A549 (cell line): ENCODE measurements around the gene CA11. TPM values are rescaled to one million over a fixed set of nuclear protein-coding genes. Genes with fewer than 3 reads are reported as not detected.
A peak's percentile ranks its signal among the peaks of the same experiment; 100 is the strongest.

ENCODE experiments used
- CBX2 ChIP-seq: fragments of 200-600 bp; sonication (generic); IDR thresholded peaks from 2 replicates; pipeline ENCODE4 v1.6.1; 2016; ENCODE audit warnings: low read depth, mild to moderate bottlenecking, borderline replicate concordance
- EP300 ChIP-seq, 2 experiments: fragments of >200 bp; sonication (Bioruptor Twin); formaldehyde crosslinking; IDR thresholded peaks; 2 replicates in 1 of 2; 3 replicates in 1 of 2; pipeline ENCODE4 v1.6.1; 2016 to 2017
- ESRRA ChIP-seq: fragments of 150-350 bp; IDR thresholded peaks from 2 replicates; pipeline ENCODE4 v1.6.1; 2014; ENCODE audit warnings: mild to moderate bottlenecking, low read length, borderline replicate concordance
- FOSL2 ChIP-seq, 2 experiments: fragments of 450-650 bp in 1 of 2; fragments of >200 bp in 1 of 2; sonication (Bioruptor Twin) in 1 of 2; formaldehyde crosslinking; IDR thresholded peaks; 2 replicates each; pipeline versions ENCODE4 v1.5.0 to v1.6.1; 2016 to 2020; ENCODE audit warnings: mild to moderate bottlenecking in 1 of 2, moderate library complexity in 1 of 2
- FOXS1 ChIP-seq: fragments of 250-450 bp; sonication (Bioruptor Pico); IDR thresholded peaks from 2 replicates; pipeline ENCODE4 v1.5.0; 2020; ENCODE audit warnings: mild to moderate bottlenecking, moderate library complexity
- HOXA7 ChIP-seq: fragments of 250-450 bp; sonication (Bioruptor Pico); IDR thresholded peaks from 2 replicates; pipeline ENCODE4 v1.5.0; 2020; ENCODE audit warnings: mild to moderate bottlenecking, moderate library complexity
- JUNB ChIP-seq: fragments of >200 bp; sonication (Bioruptor Twin); formaldehyde crosslinking; IDR thresholded peaks from 2 replicates; pipeline ENCODE4 v1.6.1; 2016
- KDM5A ChIP-seq: fragments of 200-600 bp; sonication (generic); IDR thresholded peaks from 2 replicates; pipeline ENCODE4 v1.6.1; 2016; ENCODE audit warnings: antibody characterized with exemption, mild to moderate bottlenecking
- MAZ ChIP-seq: fragments of 150-350 bp; IDR thresholded peaks from 2 replicates; pipeline ENCODE4 v1.6.1; 2014; ENCODE audit warnings: antibody characterized with exemption, low read depth, low read length, borderline replicate concordance
- NFE2L2 ChIP-seq: fragments of 150-350 bp; conservative IDR thresholded peaks from 2 replicates; pipeline ENCODE4 v1.6.1; 2014; ENCODE audit warnings: low read length
- SMC3 ChIP-seq: fragments of >200 bp; sonication (Bioruptor Twin); formaldehyde crosslinking; IDR thresholded peaks from 3 replicates; pipeline ENCODE4 v1.6.1; 2018; ENCODE audit warnings: inconsistent platforms
- TFCP2L1 ChIP-seq: fragments of 250-450 bp; sonication (Bioruptor Pico); IDR thresholded peaks from 2 replicates; pipeline ENCODE4 v1.5.0; 2021; ENCODE audit warnings: mild to moderate bottlenecking
- TP53 ChIP-seq: fragments of 250-450 bp; sonication (Bioruptor Pico); IDR thresholded peaks from 2 replicates; pipeline ENCODE4 v1.5.0; 2021; ENCODE audit warnings: mild to moderate bottlenecking, moderate library complexity
- polyA plus RNA-seq, 4 experiments: library from polyadenylated mRNA; depleted of rRNA in 3 of 4; stranded (reverse); fragments of >200 nt; fragmentation: RNase III in 1 of 4; extraction: RNeasy Plus Mini Kit Qiagen cat#74134 plus additional on column Dnase treatment in 1 of 4; gene quantifications; 2 replicates in 3 of 4; 3 replicates in 1 of 4; pipeline ENCODE4 v1.2.3, GENCODE V29; 2011 to 2017
- TF ChIP-seq, protein P1 (sequence below): fragments of >200 bp; sonication (Bioruptor Twin); formaldehyde crosslinking; IDR thresholded peaks from 3 replicates; pipeline ENCODE4 v1.5.1; 2016
- TF ChIP-seq, protein P2 (sequence below): fragments of >200 bp; sonication (Bioruptor Twin); formaldehyde crosslinking; IDR thresholded peaks from 2 replicates; pipeline ENCODE4 v1.6.1; 2016
- TF ChIP-seq, protein P3 (sequence below): fragments of 200-600 bp; sonication (generic); IDR thresholded peaks from 2 replicates; pipeline ENCODE4 v1.6.1; 2016; ENCODE audit warnings: antibody characterized with exemption, mild to moderate bottlenecking, moderate library complexity
- TF ChIP-seq, protein P4 (sequence below): IDR thresholded peaks from 2 replicates; pipeline ENCODE4 v1.6.1; 2012
- TF ChIP-seq, protein P5 (sequence below): fragments of 250-450 bp; sonication (Bioruptor Pico); IDR thresholded peaks from 2 replicates; pipeline ENCODE4 v1.5.0; 2021; ENCODE audit warnings: mild to moderate bottlenecking, moderate library complexity, borderline replicate concordance

The CA11 gene
- polyA plus RNA-seq, 2 of the 4 experiments (the other 2 are of a cell fraction), result 9.8 to 21.0 TPM

DNA sequence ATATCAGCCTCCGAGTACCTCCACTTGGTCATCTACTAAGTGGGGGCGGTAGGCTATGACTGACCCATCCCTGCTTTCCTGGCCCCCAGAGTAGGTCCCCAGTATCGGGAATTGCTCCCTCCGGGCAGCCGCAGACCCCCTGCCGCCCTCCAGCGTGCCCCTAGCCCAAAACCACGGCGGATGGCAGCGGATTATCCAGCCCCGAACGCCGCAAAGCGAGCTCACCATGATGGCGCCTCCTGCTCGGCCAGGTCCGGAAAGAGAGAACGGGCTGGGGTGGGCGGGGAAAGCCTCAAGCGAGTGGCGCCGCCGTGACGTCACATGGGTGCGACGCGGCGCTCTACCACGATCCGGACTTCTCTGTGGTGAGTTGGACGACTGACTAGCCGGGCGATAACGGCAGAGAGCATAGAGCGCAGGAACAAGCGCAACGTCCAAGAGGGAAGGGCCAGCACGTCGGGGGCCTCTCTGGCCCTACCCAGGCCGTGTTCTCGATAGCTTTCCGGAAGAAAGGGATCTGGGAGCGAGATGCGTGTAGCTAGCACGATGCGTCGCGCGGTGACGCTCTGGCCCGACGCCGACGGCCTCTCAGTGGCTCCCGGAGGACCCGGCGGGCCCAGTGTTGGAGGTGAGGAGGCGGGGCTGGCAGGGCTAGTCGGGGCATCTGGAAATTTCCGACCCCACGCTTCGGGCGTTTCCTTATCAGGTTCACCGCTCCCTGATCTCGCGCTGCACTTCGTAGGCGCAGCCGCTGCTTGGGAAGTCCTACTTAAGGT is 26.9 kb downstream of the CA11 start, which contains the start of the genes RPL18 and SPHK2 (continued):
- TF ChIP-seq, protein P1, sequence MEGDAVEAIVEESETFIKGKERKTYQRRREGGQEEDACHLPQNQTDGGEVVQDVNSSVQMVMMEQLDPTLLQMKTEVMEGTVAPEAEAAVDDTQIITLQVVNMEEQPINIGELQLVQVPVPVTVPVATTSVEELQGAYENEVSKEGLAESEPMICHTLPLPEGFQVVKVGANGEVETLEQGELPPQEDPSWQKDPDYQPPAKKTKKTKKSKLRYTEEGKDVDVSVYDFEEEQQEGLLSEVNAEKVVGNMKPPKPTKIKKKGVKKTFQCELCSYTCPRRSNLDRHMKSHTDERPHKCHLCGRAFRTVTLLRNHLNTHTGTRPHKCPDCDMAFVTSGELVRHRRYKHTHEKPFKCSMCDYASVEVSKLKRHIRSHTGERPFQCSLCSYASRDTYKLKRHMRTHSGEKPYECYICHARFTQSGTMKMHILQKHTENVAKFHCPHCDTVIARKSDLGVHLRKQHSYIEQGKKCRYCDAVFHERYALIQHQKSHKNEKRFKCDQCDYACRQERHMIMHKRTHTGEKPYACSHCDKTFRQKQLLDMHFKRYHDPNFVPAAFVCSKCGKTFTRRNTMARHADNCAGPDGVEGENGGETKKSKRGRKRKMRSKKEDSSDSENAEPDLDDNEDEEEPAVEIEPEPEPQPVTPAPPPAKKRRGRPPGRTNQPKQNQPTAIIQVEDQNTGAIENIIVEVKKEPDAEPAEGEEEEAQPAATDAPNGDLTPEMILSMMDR, result no peak
- TF ChIP-seq HOXA7 (CRISPR knock-in tag) (no peak), SMC3 (no peak), FOSL2 (IDR thresholded peaks at IDR 0.05) (0 out of 2 replicates have a peak, but pooled peaks have one; percentile 13), FOSL2 (CRISPR knock-in tag; IDR thresholded peaks at IDR 0.05) (peak; percentile 62), JUNB (no peak), CBX2 (no peak), TFCP2L1 (CRISPR knock-in tag) (peak; percentile 76; the same call in 1 of the 2 replicates), ESRRA (no peak), KDM5A (0 out of 2 replicates have a peak, but pooled peaks have one; percentile 30), TP53 (CRISPR knock-in tag) (no peak), NFE2L2 (no peak), MAZ (peak; percentile 28; the same call in 1 of the 2 replicates), EP300 (IDR thresholded peaks at IDR 0.05) (peak in 1 of 2 experiments; percentile 34; a peak in 2 of 5 replicates), FOXS1 (CRISPR knock-in tag) (no peak)
- TF ChIP-seq, protein P2, sequence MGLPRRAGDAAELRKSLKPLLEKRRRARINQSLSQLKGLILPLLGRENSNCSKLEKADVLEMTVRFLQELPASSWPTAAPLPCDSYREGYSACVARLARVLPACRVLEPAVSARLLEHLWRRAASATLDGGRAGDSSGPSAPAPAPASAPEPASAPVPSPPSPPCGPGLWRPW, result no peak
- TF ChIP-seq, protein P3, sequence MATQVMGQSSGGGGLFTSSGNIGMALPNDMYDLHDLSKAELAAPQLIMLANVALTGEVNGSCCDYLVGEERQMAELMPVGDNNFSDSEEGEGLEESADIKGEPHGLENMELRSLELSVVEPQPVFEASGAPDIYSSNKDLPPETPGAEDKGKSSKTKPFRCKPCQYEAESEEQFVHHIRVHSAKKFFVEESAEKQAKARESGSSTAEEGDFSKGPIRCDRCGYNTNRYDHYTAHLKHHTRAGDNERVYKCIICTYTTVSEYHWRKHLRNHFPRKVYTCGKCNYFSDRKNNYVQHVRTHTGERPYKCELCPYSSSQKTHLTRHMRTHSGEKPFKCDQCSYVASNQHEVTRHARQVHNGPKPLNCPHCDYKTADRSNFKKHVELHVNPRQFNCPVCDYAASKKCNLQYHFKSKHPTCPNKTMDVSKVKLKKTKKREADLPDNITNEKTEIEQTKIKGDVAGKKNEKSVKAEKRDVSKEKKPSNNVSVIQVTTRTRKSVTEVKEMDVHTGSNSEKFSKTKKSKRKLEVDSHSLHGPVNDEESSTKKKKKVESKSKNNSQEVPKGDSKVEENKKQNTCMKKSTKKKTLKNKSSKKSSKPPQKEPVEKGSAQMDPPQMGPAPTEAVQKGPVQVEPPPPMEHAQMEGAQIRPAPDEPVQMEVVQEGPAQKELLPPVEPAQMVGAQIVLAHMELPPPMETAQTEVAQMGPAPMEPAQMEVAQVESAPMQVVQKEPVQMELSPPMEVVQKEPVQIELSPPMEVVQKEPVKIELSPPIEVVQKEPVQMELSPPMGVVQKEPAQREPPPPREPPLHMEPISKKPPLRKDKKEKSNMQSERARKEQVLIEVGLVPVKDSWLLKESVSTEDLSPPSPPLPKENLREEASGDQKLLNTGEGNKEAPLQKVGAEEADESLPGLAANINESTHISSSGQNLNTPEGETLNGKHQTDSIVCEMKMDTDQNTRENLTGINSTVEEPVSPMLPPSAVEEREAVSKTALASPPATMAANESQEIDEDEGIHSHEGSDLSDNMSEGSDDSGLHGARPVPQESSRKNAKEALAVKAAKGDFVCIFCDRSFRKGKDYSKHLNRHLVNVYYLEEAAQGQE, result no peak; the same call in 1 of the 2 replicates
- TF ChIP-seq, protein P4, sequence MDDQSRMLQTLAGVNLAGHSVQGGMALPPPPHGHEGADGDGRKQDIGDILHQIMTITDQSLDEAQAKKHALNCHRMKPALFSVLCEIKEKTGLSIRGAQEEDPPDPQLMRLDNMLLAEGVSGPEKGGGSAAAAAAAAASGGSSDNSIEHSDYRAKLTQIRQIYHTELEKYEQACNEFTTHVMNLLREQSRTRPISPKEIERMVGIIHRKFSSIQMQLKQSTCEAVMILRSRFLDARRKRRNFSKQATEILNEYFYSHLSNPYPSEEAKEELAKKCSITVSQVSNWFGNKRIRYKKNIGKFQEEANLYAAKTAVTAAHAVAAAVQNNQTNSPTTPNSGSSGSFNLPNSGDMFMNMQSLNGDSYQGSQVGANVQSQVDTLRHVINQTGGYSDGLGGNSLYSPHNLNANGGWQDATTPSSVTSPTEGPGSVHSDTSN, result peak; percentile 15; the same call in 1 of the 2 replicates
- TF ChIP-seq, protein P5, sequence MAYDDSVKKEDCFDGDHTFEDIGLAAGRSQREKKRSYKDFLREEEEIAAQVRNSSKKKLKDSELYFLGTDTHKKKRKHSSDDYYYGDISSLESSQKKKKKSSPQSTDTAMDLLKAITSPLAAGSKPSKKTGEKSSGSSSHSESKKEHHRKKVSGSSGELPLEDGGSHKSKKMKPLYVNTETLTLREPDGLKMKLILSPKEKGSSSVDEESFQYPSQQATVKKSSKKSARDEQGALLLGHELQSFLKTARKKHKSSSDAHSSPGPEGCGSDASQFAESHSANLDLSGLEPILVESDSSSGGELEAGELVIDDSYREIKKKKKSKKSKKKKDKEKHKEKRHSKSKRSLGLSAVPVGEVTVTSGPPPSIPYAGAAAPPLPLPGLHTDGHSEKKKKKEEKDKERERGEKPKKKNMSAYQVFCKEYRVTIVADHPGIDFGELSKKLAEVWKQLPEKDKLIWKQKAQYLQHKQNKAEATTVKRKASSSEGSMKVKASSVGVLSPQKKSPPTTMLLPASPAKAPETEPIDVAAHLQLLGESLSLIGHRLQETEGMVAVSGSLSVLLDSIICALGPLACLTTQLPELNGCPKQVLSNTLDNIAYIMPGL (CRISPR knock-in tag), result no peak; the same call in 1 of the 2 replicates
- TF ChIP-seq, all 56 proteins: peak for 16
